Measurements from ENCODE around the gene CYBC1. TPM values are rescaled to one million over a fixed set of nuclear protein-coding genes. Genes with fewer than 3 reads are reported as not detected.

Gene CYBC1
- total and polyA plus RNA-seq, 4 donors, result 23.2 to 45.6 (median 34.9) TPM

DNA sequence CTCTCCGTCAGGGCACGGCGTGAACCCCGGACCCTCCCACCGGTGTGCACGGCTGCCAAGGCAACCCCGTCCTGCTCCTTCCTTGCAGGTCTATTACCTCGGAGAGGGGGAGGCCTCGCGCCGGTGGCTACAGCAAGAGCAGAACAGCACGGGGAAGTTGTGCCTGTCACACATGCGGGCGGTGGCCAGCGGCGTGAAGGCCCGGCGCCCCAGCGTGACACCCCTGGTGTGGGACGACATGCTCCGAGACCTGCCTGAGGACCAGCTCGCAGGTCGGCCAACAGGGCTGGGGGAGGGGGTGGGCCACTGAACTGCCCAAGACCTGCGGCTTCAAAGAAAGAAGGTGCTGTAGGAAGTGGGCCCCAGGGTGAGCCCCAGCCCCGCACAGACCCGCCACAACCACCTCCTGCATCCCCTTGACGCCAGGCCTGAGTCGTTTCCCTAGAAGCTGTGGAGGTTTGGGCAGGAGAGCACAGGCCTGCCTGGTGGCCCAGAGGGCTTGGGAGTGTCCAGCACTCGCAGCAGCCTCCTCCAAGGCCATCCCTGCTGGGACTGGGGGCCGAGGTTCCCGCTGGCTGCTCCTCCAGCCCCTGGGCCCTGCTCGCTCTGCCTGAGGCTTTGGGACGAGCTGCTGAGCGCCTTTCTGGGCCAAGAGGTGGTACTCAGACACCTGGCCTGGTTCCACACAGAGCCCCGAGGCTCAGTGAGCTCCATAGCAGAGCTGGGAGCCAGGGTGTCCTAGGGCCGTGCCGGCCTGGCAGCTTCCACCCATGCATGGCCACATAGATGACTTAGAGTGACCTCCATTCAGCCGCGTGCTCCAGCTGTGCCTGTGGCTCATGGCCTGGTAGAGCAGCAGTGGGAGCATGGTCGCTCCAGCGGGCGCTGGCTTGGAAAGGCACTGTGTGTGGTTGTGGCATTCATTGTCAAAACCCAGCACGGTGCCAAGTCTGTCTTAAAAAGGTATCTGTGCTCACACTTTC is 14.7 kb downstream of the CYBC1 start:
- Histone ChIP-seq H3K27ac (ENCODE audit: low read depth in 1 of 2, low read length in 2 of 2) (no peak overlapping the region), H3K4me1 (ENCODE audit: control insufficient read depth in 4 of 4, insufficient read depth in 4 of 4, low read length in 3 of 4) (peaks cover 4 to 14% (median 7%) of the 10 kb centered on the region in 4 donors), H3K36me3 (ENCODE audit: control insufficient read depth in 4 of 4, insufficient read depth in 3 of 4, low read depth in 1 of 4, low read length in 3 of 4) (peaks cover 0 to 9% (median 3%) of the 10 kb centered on the region in 4 donors), H3K9ac (ENCODE audit: low read depth in 1 of 2, low read length in 2 of 2) (no peak overlapping the region), H3K27me3 (ENCODE audit: control insufficient read depth in 4 of 4, insufficient read depth in 4 of 4, low read length in 3 of 4) (no peaks in the 10 kb centered on the region), H3K9me3 (ENCODE audit: control insufficient read depth in 4 of 4, low read length in 3 of 4) (no peaks in the 10 kb centered on the region), H3K4me3 (ENCODE audit: low read depth in 1 of 3, low read length in 3 of 3) (no peak overlapping the region)
- no peak for DNase-seq (ENCODE audit: low spot score)
- TF ChIP-seq ATF3 (IDR thresholded peaks at IDR 0.05) (no peak), FOXA1 (IDR thresholded peaks at IDR 0.05) (no peak), JUND (IDR thresholded peaks at IDR 0.05) (no peak), EGR1 (IDR thresholded peaks at IDR 0.05; ENCODE audit: low read depth in 2 of 2) (no peak), RXRA (IDR thresholded peaks at IDR 0.05) (no peak), TAF1 (conservative IDR thresholded peaks at IDR 0.05) (no peak), HNF4A (conservative IDR thresholded peaks at IDR 0.05) (no peak), YY1 (IDR thresholded peaks at IDR 0.05) (no peak), RAD21 (IDR thresholded peaks at IDR 0.05) (no peak), REST (IDR thresholded peaks at IDR 0.05) (no peak), ZBTB33 (IDR thresholded peaks at IDR 0.05) (no peak), MAX (IDR thresholded peaks at IDR 0.05) (no peak), SP1 (IDR thresholded peaks at IDR 0.05) (no peak)
- 87% methylated on average over 43 of the region's 43 CpGs for WGBS

GRCh38 chr17:82435103-82435502 is 15.4 kb downstream of the CYBC1 start:
- peaks cover 4 to 14% (median 7%) of the 10 kb centered on the region in 4 donors for H3K4me1 ChIP-seq (ENCODE audit: control insufficient read depth in 4 of 4, insufficient read depth in 4 of 4, low read length in 3 of 4)
- TF ChIP-seq FOXA2 (IDR thresholded peaks at IDR 0.05) (no peak), REST (IDR thresholded peaks at IDR 0.05) (no peak), RAD21 (IDR thresholded peaks at IDR 0.05) (no peak), YY1 (IDR thresholded peaks at IDR 0.05) (no peak), HNF4G (IDR thresholded peaks at IDR 0.05) (no peak), EGR1 (IDR thresholded peaks at IDR 0.05; ENCODE audit: low read depth in 2 of 2) (no peak), RXRA (IDR thresholded peaks at IDR 0.05) (no peak), TAF1 (conservative IDR thresholded peaks at IDR 0.05) (no peak), JUND (IDR thresholded peaks at IDR 0.05) (no peak), NR2F2 (IDR thresholded peaks at IDR 0.05) (no peak), SP1 (IDR thresholded peaks at IDR 0.05) (no peak)
- TF ChIP-seq, protein P1, sequence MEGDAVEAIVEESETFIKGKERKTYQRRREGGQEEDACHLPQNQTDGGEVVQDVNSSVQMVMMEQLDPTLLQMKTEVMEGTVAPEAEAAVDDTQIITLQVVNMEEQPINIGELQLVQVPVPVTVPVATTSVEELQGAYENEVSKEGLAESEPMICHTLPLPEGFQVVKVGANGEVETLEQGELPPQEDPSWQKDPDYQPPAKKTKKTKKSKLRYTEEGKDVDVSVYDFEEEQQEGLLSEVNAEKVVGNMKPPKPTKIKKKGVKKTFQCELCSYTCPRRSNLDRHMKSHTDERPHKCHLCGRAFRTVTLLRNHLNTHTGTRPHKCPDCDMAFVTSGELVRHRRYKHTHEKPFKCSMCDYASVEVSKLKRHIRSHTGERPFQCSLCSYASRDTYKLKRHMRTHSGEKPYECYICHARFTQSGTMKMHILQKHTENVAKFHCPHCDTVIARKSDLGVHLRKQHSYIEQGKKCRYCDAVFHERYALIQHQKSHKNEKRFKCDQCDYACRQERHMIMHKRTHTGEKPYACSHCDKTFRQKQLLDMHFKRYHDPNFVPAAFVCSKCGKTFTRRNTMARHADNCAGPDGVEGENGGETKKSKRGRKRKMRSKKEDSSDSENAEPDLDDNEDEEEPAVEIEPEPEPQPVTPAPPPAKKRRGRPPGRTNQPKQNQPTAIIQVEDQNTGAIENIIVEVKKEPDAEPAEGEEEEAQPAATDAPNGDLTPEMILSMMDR (IDR thresholded peaks at IDR 0.05; ENCODE audit: low read depth, low read length, missing input control), result no peak

More at GRCh38 chr17:82435103-82435502, 15.4 kb downstream of the CYBC1 start:
- H3K9ac ChIP-seq (ENCODE audit: low read depth in 1 of 2, low read length in 2 of 2), result no peak overlapping the region
- peaks cover 0 to 9% (median 4%) of the 10 kb centered on the region in 4 donors for H3K36me3 ChIP-seq (ENCODE audit: control insufficient read depth in 4 of 4, insufficient read depth in 3 of 4, low read depth in 1 of 4, low read length in 3 of 4)
- no peak overlapping the region for H3K4me3 ChIP-seq (ENCODE audit: low read depth in 1 of 3, low read length in 3 of 3)
- no peaks in the 10 kb centered on the region for H3K9me3 ChIP-seq (ENCODE audit: control insufficient read depth in 4 of 4, low read length in 3 of 4)
- no peak for DNase-seq (ENCODE audit: low spot score)
- 96% methylated on average over 12 of the region's 12 CpGs for WGBS
- no peak overlapping the region for H3K27ac ChIP-seq (ENCODE audit: low read depth in 1 of 2, low read length in 2 of 2)
- no peaks in the 10 kb centered on the region for H3K27me3 ChIP-seq (ENCODE audit: control insufficient read depth in 4 of 4, insufficient read depth in 4 of 4, low read length in 3 of 4)

Data from liver (tissue), 9 donors.